GM19372 (cell line): ENCODE results near the gene FADS2.

Source experiments
- ATAC-seq: cut with Tn5 transposase; IDR thresholded peaks from one replicate; pipeline ENCODE4 v1.9.1; 2021; ENCODE audit warnings: mild to moderate bottlenecking, low read depth, moderate library complexity; ENCODE audit not compliant: unreplicated experiment

FADS2 gene

GRCh38 chr11:61817471-61818202 is 10.5 kb upstream of the FADS2 start:
- no peak for ATAC-seq

DNA sequence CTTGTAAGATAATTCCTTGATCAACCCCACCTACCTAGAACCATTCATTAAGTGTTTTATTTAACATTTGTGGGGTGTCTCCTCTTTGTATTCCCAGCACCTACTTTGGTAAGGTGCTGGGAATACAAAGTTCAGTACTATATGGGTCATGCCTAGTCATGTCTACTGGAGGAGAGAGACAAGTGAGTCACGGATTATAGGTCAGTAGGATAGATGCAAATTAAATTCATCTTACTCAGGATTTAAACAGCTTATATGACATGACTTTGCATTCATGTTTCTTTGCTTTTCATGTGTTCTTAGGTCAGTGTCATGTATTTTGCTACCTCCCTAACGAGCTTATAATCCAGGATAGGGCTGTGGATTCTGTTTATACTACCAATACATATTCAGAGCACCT is 7.9 kb upstream of the FADS2 start:
- no peak for ATAC-seq

- ATAC-seq, result no peak
Observed at GRCh38 chr11:61826930-61827570, 1.1 kb upstream of the FADS2 start.

GRCh38 chr11:61828379-61828628 is 204 bp downstream of the FADS2 start:
- no peak for ATAC-seq

DNA sequence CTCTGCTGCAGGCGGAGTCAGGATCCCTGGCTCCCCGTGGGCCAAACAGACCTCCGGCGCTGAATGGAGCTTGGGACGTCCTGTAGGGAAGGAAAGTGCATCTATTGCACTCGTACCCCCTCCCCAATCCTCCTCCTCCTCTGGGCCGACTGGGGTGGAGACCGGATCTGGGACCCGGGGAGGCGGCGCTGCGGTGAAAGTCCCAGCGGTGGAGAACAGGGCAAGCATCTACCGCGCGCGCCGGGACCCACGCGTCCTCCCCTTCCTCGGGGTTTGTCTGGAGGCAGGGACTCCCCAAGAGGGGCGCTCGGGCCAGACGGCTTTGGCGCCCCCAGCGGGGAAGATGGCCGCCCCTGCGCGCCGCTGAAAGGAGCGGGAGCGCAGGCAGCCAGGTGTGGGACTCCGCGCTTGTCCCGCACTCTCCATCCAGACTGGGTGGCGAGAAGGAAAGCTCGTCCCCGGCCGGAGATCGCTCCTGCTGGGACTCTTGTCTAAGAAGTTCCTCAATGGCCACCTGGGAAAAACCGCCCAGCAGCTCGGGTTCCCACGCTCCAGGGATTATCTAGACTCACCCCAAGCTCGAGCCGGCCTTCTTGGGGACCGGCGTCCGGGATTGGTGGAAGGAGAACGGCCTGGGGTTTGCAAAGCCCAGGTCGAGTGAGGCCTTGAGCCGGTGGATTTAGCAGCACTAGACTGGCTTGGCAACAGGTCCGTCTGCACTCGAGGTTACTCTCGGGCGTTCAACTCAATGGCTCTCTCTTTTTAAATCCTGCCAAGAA is 718 bp downstream of the FADS2 start:
- no peak for ATAC-seq

GRCh38 chr11:61829806-61830205 is 1.7 kb downstream of the FADS2 start:
- no peak for ATAC-seq

GRCh38 chr11:61830237-61831105 is 2.4 kb downstream of the FADS2 start:
- ATAC-seq, result no peak

DNA sequence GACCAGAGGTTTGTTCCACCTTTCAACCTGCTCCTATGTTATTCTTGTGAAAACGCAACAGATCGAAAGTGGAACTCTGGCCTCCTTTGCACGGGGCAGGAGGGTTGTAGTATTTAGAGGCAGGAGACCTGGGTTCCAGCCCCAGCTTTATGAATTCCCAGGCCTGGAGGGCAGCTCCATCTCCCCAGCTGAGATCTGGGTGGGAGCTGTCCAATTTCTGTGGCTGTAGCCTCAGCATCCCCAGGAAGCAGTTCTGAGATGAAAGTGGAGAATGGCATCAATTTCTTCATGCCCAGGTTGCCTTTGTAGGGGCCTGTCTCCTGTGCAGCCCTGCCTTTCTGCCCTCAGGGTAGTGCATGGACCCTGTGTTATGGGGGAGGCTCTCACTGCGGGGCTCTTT is 4.1 kb downstream of the FADS2 start:
- no peak for ATAC-seq

- ATAC-seq, result no peak
Observed at GRCh38 chr11:61832754-61833153, 4.7 kb downstream of the FADS2 start.

DNA sequence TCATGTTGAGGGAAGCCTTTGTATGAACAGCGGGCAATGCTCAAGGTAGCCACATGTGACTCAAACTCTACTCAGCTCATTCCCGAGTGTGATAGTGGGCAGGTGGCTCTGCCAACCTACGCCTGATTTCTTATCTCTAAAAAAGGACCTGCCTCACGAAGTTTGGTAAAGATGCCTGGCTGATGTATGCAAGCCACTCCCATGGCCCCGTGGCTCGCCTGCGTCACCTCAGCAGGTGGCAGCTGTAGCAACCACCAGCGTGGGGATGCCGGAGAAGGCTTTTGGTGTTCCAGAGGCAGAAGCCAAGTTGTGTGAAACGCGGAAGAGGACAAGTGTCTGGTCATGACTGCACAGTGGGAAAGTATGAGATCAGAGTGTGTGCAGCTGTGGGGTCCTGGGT is 5.4 kb downstream of the FADS2 start:
- no peak for ATAC-seq

DNA sequence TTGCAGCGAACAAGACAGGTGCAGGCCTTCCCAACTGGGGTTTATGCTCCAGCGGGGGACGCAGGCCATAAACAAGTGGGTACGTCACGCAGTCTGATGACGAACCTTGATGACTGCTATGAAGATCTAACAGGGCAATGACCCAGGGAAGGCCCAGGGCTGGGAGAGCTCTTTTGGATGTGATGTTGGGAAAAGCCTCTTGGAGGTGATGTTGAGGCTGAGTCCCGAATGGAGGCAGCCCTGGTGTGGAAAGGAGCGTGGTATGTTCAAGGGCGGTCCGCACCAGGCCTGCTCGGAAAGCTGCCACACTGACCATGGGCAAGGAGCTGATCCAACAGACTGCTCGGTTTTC is 5.8 kb downstream of the FADS2 start:
- ATAC-seq, result no peak

DNA sequence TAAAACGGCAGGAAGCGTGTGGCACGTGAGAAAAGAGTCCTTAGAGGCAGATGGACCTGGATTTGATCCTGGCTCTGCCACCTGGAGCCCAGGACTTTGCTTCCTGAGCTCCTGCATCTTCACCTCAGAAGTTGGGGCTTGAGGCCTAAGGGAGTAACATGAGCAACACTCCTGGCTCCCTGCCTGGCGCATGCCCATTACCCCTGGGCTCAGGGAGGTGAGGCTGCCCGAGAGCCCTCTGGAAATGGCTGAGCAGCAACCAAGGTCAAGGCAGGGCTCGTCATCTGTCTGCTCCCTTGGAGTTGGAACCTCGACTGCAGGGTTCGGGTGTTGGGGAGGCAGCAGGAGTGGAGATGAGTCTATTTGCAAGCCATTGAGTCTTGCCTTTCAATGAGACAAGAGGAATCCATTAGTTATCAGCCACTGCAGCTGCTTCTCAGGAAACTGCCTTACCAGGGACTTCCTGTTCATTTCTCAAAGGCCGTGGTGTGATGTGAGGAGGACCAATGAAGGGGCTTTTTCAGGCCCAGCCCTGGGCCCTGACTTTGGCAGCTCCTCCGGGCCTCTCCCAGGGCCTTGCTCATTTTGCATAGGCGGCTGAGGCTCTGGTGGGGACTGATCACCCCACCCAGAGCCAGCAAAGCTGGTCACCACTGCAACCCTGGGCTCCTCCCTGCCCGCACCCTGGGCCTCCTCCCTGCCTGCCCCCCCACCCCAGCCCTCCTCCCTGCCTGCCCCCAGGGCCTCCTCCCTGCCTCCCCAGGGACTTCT is 6.4 kb downstream of the FADS2 start:
- ATAC-seq, result peak; percentile 97

GRCh38 chr11:61836193-61836592 is 8.1 kb downstream of the FADS2 start:
- ATAC-seq, result no peak

- ATAC-seq, result no peak
Observed at GRCh38 chr11:61837411-61838005, 9.4 kb downstream of the FADS2 start.

DNA sequence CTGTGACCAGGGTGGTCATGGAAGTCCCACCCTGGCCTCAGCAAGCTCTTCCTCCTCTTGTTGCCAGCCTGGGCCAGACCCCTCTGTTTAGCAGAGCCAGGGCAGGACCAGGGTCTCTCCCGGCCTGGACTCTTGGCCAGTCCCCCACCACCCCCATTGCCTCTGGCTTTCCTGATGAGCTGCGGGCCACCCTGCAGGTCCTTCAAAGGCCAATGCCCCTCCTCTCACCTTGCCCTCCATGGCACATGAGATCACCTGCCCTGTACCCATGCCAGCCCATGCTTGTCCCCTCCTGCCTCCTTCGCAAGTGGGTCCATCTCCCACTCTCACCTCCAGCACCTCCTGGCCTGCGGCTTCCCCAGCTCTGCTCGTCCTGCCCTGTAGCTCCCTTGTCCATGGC is 10.4 kb downstream of the FADS2 start:
- no peak for ATAC-seq

GRCh38 chr11:61838921-61839320 is 10.8 kb downstream of the FADS2 start:
- no peak for ATAC-seq

DNA sequence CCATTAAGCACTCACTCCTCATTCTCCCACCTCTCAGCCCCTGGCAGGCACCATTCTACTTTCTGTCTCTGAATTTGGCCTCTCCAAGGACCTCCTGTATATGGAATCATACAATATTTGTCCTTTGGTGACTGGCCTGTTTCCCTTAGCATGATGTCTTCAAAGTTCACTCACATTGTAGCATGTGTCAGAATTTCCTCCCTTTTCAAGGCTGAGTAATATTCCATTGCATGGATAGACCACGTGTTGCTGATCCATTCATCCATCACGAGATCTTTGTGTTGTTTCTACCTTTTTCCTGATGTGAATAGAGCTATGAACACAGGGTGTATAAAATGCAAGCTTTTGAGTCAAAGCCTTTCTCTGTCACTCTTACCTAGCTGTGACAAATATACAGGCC is 11.6 kb downstream of the FADS2 start:
- ATAC-seq, result no peak

DNA sequence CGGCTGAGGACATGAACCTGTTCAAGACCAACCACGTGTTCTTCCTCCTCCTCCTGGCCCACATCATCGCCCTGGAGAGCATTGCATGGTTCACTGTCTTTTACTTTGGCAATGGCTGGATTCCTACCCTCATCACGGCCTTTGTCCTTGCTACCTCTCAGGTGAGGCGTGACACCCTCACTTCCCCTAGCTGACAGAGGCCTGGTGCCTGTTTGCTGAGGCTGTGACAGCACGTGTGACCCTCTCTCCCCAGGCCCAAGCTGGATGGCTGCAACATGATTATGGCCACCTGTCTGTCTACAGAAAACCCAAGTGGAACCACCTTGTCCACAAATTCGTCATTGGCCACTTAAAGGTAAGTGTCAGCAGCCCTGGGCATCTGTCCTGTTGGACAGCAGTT is 12.3 kb downstream of the FADS2 start:
- ATAC-seq, result no peak

- no peak for ATAC-seq
Observed at GRCh38 chr11:61841636-61842527, 13.8 kb downstream of the FADS2 start.
